ENCODE results near the gene TRA2A. TPM values are rescaled to one million over a fixed set of nuclear protein-coding genes. Genes with fewer than 3 reads are reported as not detected.

TRA2A gene
- total and polyA plus RNA-seq, 2 of the 13 experiments (the other 11 are each of a cell fraction or from before 2014, with no cell fraction given), result 39.1 to 41.6 TPM

DNA sequence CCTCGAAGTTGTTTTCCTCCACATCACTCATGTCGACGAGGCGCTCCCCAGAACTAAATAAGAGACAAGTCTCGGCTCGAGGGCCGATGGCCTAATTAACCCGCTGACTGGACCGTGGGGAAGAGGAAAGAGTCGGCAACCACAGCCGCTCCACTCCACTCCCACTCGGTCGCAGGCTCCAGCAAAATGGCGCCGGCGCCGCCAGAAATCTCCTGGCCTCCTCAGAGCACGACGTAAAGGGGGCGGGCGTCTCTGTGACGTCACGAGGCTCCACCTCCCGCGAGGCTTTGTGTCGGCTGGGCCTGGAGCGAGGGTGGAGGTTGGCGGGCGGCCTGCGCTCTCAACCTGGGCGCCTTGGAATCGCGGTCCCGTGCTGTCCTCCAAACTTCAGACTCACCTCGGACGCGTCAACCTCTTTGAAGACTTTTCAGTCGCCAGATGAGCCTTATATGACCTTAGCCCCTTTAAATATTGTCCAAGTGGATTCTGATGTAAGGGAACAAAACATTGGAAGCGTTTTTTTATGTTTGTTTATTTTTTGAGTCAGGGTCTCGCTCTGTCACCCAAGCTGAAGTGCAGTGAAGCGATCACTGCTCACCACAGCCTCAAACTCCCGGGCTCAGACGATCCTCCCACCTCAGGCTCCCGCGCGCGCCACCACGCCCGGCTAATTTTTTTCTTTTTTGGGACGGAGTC is at the start of gene TRA2A (continued):
- TF ChIP-seq, protein P1, sequence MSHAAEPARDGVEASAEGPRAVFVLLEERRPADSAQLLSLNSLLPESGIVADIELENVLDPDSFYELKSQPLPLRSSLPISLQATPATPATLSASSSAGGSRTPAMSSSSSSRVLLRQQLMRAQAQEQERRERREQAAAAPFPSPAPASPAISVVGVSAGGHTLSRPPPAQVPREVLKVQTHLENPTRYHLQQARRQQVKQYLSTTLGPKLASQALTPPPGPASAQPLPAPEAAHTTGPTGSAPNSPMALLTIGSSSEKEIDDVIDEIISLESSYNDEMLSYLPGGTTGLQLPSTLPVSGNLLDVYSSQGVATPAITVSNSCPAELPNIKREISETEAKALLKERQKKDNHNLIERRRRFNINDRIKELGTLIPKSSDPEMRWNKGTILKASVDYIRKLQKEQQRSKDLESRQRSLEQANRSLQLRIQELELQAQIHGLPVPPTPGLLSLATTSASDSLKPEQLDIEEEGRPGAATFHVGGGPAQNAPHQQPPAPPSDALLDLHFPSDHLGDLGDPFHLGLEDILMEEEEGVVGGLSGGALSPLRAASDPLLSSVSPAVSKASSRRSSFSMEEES (CRISPR knock-in tag; IDR thresholded peaks at IDR 0.05), result no peak; the same call in 1 of the 2 replicates
- TF ChIP-seq, protein P2, sequence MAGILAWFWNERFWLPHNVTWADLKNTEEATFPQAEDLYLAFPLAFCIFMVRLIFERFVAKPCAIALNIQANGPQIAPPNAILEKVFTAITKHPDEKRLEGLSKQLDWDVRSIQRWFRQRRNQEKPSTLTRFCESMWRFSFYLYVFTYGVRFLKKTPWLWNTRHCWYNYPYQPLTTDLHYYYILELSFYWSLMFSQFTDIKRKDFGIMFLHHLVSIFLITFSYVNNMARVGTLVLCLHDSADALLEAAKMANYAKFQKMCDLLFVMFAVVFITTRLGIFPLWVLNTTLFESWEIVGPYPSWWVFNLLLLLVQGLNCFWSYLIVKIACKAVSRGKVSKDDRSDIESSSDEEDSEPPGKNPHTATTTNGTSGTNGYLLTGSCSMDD (CRISPR knock-in tag; IDR thresholded peaks at IDR 0.05), result peak; percentile 2; the same call in 1 of the 2 replicates
- TF ChIP-seq TEAD3 (CRISPR knock-in tag; optimal IDR thresholded peaks at IDR 0.05; ENCODE audit: borderline replicate concordance) (peak; percentile 54), ZBTB7B (CRISPR knock-in tag; IDR thresholded peaks at IDR 0.05) (0 out of 2 replicates have a peak, but pooled peaks have one; percentile 16), MYC (CRISPR knock-in tag; IDR thresholded peaks at IDR 0.05; ENCODE audit: borderline replicate concordance) (peak; percentile 78; the same call in 1 of the 2 replicates), SIX1 (CRISPR knock-in tag; IDR thresholded peaks at IDR 0.05; ENCODE audit: borderline replicate concordance) (no peak), SETDB1 (CRISPR knock-in tag; IDR thresholded peaks at IDR 0.05; ENCODE audit: borderline replicate concordance) (no peak), RNF2 (conservative IDR thresholded peaks at IDR 0.05; ENCODE audit: low read depth) (no peak), JARID2 (CRISPR knock-in tag; IDR thresholded peaks at IDR 0.05; ENCODE audit: insufficient replicate concordance) (no peak), MIER3 (CRISPR knock-in tag; IDR thresholded peaks at IDR 0.05; ENCODE audit: borderline replicate concordance) (peak; percentile 63; the same call in 1 of the 2 replicates), ZFP41 (CRISPR knock-in tag; IDR thresholded peaks at IDR 0.05; ENCODE audit: borderline replicate concordance) (no peak), ESRRA (CRISPR knock-in tag; IDR thresholded peaks at IDR 0.05; ENCODE audit: low read depth) (peak; percentile 49; the same call in 1 of the 2 replicates), XBP1 (CRISPR knock-in tag; IDR thresholded peaks at IDR 0.05) (no peak), TOPORS (CRISPR knock-in tag; IDR thresholded peaks at IDR 0.05) (no peak), ZNF644 (CRISPR knock-in tag; IDR thresholded peaks at IDR 0.05; ENCODE audit: low read depth) (peak; percentile 14; the same call in 1 of the 2 replicates), ZNF335 (CRISPR knock-in tag; IDR thresholded peaks at IDR 0.05) (no peak; the same call in 1 of the 2 replicates), PHF21A (CRISPR knock-in tag; IDR thresholded peaks at IDR 0.05) (0 out of 2 replicates have a peak, but pooled peaks have one; percentile 17), CBX2 (IDR thresholded peaks at IDR 0.05; ENCODE audit: low read depth, low read length) (no peak), CBX2 (CRISPR knock-in tag; IDR thresholded peaks at IDR 0.05; ENCODE audit: low read depth) (no peak)
- TF ChIP-seq, protein P3, sequence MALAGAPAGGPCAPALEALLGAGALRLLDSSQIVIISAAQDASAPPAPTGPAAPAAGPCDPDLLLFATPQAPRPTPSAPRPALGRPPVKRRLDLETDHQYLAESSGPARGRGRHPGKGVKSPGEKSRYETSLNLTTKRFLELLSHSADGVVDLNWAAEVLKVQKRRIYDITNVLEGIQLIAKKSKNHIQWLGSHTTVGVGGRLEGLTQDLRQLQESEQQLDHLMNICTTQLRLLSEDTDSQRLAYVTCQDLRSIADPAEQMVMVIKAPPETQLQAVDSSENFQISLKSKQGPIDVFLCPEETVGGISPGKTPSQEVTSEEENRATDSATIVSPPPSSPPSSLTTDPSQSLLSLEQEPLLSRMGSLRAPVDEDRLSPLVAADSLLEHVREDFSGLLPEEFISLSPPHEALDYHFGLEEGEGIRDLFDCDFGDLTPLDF (CRISPR knock-in tag; IDR thresholded peaks at IDR 0.05), result no peak
- TF ChIP-seq, protein P4, sequence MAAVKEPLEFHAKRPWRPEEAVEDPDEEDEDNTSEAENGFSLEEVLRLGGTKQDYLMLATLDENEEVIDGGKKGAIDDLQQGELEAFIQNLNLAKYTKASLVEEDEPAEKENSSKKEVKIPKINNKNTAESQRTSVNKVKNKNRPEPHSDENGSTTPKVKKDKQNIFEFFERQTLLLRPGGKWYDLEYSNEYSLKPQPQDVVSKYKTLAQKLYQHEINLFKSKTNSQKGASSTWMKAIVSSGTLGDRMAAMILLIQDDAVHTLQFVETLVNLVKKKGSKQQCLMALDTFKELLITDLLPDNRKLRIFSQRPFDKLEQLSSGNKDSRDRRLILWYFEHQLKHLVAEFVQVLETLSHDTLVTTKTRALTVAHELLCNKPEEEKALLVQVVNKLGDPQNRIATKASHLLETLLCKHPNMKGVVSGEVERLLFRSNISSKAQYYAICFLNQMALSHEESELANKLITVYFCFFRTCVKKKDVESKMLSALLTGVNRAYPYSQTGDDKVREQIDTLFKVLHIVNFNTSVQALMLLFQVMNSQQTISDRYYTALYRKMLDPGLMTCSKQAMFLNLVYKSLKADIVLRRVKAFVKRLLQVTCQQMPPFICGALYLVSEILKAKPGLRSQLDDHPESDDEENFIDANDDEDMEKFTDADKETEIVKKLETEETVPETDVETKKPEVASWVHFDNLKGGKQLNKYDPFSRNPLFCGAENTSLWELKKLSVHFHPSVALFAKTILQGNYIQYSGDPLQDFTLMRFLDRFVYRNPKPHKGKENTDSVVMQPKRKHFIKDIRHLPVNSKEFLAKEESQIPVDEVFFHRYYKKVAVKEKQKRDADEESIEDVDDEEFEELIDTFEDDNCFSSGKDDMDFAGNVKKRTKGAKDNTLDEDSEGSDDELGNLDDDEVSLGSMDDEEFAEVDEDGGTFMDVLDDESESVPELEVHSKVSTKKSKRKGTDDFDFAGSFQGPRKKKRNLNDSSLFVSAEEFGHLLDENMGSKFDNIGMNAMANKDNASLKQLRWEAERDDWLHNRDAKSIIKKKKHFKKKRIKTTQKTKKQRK (IDR thresholded peaks at IDR 0.05; ENCODE audit: low read length), result no peak
- TF ChIP-seq, protein P5, sequence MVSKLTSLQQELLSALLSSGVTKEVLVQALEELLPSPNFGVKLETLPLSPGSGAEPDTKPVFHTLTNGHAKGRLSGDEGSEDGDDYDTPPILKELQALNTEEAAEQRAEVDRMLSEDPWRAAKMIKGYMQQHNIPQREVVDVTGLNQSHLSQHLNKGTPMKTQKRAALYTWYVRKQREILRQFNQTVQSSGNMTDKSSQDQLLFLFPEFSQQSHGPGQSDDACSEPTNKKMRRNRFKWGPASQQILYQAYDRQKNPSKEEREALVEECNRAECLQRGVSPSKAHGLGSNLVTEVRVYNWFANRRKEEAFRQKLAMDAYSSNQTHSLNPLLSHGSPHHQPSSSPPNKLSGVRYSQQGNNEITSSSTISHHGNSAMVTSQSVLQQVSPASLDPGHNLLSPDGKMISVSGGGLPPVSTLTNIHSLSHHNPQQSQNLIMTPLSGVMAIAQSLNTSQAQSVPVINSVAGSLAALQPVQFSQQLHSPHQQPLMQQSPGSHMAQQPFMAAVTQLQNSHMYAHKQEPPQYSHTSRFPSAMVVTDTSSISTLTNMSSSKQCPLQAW (CRISPR knock-in tag; IDR thresholded peaks at IDR 0.05), result peak; percentile 66

Measured in HepG2 (cell line).